Muscle of leg (tissue), 11 donors: Measurements from ENCODE around the gene ZNF367. TPM values are rescaled to one million over a fixed set of nuclear protein-coding genes. Genes with fewer than 3 reads are reported as not detected.
"Not testable (repeated sequence)": the region's sequence is repeated elsewhere in the genome, so short reads cannot be mapped to it uniquely, and the experiment has no call there.

ENCODE experiments used
- DNase-seq: peaks from one replicate; pipeline ENCODE4 v3.0.0; 2013
- H3K27ac ChIP-seq: one replicate; pipeline ENCODE4 v1.5.1; 2013; ENCODE audit warnings: mild to moderate bottlenecking, low read length, control low read depth
- H3K27me3 ChIP-seq: one replicate; pipeline ENCODE4 v1.6.1; 2013; ENCODE audit warnings: low read length; ENCODE audit not compliant: control insufficient read depth, insufficient read depth
- H3K36me3 ChIP-seq: one replicate; pipeline ENCODE4 v1.6.1; 2013; ENCODE audit warnings: low read length; ENCODE audit not compliant: control insufficient read depth, insufficient read depth
- H3K4me1 ChIP-seq: one replicate; pipeline ENCODE4 v1.6.1; 2013; ENCODE audit warnings: low read length; ENCODE audit not compliant: control insufficient read depth, insufficient read depth
- H3K4me3 ChIP-seq: one replicate; pipeline ENCODE4 v1.5.1; 2013; ENCODE audit warnings: low read length, control low read depth
- H3K9me3 ChIP-seq: replicated peaks from 2 replicates; pipeline ENCODE4 v1.6.1; 2013; ENCODE audit warnings: low read depth, low read length; ENCODE audit not compliant: control insufficient read depth
- WGBS: methylation state at CpG from one replicate; pipeline ENCODE4 v1.1.5; 2013; ENCODE audit warnings: missing lambda C conversion rate; ENCODE audit not compliant: insufficient coverage; 5-methylcytosine and 5-hydroxymethylcytosine counted together
- polyA plus RNA-seq, 8 donors: library from polyadenylated mRNA; unstranded; fragments of 120-200 nt; gene quantifications; one replicate each; pipeline versions ENCODE4 v1.2.1 to v1.2.3, GENCODE V29; 2013; ENCODE audit warnings: inconsistent platforms in 1 of 8, low replicate concordance in 1 of 8; ENCODE audit not compliant: insufficient read length in 8 of 8, insufficient read depth in 1 of 8
- total RNA-seq: library from RNA; stranded (reverse); fragments of 120-200 nt; gene quantifications from one replicate; pipeline ENCODE4 v1.2.4, GENCODE V29; 2013

Gene ZNF367
- total and polyA plus RNA-seq, 9 donors, result 5.8 to 9.8 (median 7.5) TPM

DNA sequence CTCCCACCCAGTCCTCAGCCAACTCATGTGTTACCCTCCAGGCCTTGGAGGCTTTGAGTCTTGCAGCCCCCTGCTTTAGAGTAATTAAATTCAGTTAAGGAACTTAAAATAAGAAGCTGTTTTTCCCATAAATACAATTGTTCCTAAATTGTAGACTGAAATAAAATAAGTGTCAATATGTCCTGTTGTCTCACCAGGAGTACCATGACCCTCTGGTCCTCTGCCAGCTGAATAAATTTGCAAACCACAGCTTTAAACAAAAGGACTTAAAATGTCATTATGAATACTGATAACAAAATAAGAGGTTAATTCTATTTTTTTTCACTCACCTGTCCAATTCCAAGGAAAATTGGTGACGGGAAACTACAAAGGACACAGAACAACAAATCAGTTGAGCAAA, 50.2 kb downstream of the ZNF367 start:
- no peak for DNase-seq
- whole genome bisulfite sequencing, result no CpG with 5 or more reads among the region's 1 CpG
- H3K9me3 ChIP-seq, result no peaks in the 10 kb centered on the region

DNA sequence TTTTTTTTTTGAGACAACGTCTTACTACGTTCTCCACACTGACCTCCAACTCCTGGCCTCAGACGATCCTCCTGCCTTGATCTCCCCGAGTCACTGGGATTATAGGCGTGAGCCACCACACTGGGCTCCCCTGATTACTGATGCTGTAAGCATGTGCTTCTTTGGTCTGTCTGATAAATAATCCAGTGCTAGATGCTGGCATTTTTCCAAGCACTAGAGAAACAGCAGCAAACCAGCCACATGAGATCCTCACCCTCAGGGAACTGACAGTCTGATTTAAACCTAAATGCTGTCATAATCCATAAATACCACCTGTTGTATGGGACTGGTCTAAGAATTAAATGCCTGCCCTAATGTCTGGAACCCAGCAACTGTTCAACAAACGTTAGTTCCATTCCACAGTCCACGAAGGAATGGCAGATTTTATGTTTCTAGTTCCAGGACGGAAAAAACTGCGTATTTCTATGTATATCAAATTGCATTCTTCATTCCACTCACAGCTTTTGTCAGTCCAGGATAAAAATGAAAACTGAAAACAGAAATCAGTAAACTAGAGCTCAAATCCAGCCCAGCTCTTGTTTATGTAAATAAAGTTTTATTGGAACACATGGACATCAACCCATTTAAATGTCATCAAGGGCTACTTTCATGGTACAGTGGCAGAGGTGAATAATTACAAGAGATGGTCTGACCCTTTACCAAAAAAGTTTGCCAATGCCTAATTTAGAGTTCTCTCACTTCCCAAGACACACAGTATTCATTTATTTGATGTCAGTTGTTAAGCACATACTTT, 54.8 kb downstream of the ZNF367 start:
- H3K9me3 ChIP-seq, result no peaks in the 10 kb centered on the region
- WGBS, result 80% methylated on average over 1 of the region's 9 CpGs

More for the DNA sequence above, 50.2 kb downstream of the ZNF367 start:
- Histone ChIP-seq H3K36me3 (peaks cover 7% of the 10 kb centered on the region), H3K4me3 (no peak overlapping the region), H3K4me1 (no peaks in the 10 kb centered on the region), H3K27ac (no peak overlapping the region), H3K27me3 (no peaks in the 10 kb centered on the region)

DNA sequence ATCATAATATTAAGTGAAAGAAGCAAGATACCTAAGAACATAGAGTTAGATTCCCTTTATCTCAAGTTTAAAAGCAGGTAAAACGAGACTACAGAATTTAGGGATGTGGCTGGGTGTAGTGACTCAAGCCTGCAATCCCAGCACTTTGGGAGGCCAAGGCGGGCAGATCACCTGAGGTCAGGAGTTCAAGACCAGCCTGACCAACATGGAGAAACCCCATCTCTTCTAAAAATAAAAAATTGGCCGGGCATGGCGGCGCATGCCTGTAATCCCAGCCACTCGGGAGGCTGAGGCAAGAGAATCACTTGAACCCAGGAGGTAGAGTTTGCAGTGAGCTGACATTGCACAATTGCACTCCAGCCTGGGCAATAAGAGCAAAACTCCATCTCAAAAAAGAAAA, 56.1 kb downstream of the ZNF367 start:
- H3K27me3 ChIP-seq, H3K9me3 ChIP-seq, H3K4me3 ChIP-seq, H3K27ac ChIP-seq, H3K4me1 ChIP-seq, DNase-seq, H3K36me3 ChIP-seq: not testable (repeated sequence)
- 90% methylated on average over 4 of the region's 6 CpGs for WGBS

More for the DNA sequence above, 54.8 kb downstream of the ZNF367 start:
- H3K4me3 ChIP-seq, result no peak overlapping the region
- H3K27ac ChIP-seq, result no peak overlapping the region
- no peaks in the 10 kb centered on the region for H3K27me3 ChIP-seq
- no peaks in the 10 kb centered on the region for H3K4me1 ChIP-seq
- DNase-seq, result no peak
- peaks cover 7% of the 10 kb centered on the region for H3K36me3 ChIP-seq

DNA sequence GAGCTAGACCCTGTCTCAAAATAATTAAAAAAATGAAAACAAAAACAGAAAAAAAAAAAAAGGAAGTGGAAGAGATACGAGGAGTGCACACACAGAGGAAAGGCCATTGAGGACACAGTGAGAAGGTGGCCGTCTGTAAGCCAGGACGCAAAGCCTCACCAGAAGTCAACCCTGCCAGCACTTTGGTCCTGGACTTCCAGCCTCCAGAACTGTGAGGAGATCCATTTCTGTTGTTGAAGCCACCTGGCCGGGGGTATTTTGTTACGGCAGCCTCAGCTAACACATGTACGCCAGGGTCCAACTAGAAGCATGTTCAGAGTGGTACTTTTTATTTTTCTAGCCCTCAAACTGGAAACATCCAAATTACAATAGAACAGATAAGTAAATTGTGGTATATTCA, 56.5 kb downstream of the ZNF367 start:
- H3K27me3 ChIP-seq, result no peaks in the 10 kb centered on the region
- 88% methylated on average over 4 of the region's 6 CpGs for WGBS
- no peak overlapping the region for H3K27ac ChIP-seq
- no peaks in the 10 kb centered on the region for H3K4me1 ChIP-seq
- no peak overlapping the region for H3K4me3 ChIP-seq
- no peaks in the 10 kb centered on the region for H3K9me3 ChIP-seq
- DNase-seq, result no peak
- peaks cover 9% of the 10 kb centered on the region for H3K36me3 ChIP-seq

DNA sequence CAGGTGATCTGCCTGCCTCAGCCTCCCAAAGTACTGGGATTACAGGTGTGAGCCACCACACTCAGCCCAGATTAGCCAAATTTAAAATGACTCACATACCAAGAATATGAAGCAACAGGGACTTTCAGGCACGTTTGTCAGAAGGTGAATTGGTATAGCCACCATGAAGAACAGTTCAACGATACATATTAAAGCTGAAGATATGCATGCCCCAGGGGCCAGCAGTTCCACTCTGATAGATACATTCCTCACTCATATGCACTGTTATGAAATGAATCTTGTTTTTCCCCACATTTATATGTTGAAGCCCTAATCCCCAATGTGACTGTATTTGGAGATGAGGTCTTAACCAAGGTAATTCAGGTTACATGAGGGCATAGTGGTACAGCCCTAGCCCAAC, 57.2 kb downstream of the ZNF367 start:
- Histone ChIP-seq H3K27ac (no peak overlapping the region), H3K9me3 (no peaks in the 10 kb centered on the region), H3K4me1 (no peaks in the 10 kb centered on the region), H3K36me3 (peaks cover 8% of the 10 kb centered on the region), H3K27me3 (no peaks in the 10 kb centered on the region), H3K4me3 (no peak overlapping the region)
- WGBS, result no CpG with 5 or more reads among the region's 2 CpGs
- no peak for DNase-seq

DNA sequence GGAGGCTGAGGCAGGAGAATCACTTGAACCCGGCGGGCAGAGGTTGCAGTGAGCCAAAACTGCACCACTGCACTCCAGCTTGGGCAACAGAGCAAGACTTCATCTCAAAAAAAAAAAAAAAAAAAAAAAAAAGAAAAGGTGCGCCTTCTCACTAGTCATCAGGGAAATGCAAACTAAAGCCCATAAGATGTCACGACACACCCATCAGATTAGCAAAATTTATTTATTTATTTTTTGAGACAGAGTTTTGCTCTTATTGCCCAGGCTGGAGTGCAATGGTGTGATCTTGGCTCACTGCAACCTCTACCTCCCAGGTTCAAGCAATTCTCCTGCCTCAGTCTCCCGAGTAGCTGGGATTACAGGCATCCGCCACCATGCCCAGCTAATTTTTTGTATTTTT, 57.6 kb downstream of the ZNF367 start:
- H3K36me3 ChIP-seq, H3K4me3 ChIP-seq, H3K27me3 ChIP-seq, H3K27ac ChIP-seq, H3K4me1 ChIP-seq, H3K9me3 ChIP-seq, DNase-seq: not testable (repeated sequence)
- WGBS, result no CpG with 5 or more reads among the region's 6 CpGs

DNA sequence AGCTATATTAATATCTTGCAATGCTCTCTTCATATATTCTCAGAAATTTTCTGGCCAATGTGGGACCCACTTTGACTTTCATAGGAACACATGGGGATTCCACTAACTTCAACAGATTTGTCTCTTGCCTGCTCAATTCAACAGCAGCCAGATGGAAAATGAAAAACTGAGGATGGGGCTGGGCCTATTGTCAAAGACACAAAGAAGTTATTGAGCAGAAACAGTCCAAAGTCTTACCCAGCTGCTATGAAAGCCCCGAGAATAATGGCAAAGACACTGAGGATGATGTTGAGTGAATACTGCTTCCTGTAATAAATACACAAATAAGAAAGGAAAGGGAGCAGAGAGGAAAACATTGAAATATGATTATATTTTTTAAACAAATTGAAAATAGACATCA, 67.3 kb downstream of the ZNF367 start:
- Histone ChIP-seq H3K27me3 (no peaks in the 10 kb centered on the region), H3K4me3 (no peak overlapping the region), H3K9me3 (peaks cover 6% of the 10 kb centered on the region), H3K4me1 (no peaks in the 10 kb centered on the region), H3K36me3 (peaks cover 9% of the 10 kb centered on the region), H3K27ac (no peak overlapping the region)
- WGBS, result no CpG with 5 or more reads among the region's 1 CpG
- no peak for DNase-seq

DNA sequence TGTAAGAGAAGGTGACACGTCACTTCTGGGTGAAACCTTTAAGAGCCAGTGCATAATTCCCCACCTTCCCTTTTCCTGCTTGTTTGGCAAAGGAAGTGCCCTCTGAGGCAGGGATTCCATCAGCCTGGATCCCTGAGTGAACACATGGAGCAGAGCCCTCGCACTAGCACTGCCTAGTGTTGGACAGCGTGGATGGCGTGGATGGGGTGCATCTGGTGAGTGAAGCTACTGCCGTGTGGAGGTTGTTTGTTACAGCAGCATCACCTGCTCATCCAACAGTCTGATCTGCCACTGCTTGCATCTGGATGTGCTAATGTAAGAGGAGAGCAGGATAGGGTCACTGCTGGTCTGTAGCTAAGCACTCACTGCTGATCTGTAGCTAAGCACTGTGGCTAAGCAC, 69.9 kb downstream of the ZNF367 start:
- Histone ChIP-seq H3K9me3 (peaks cover 6% of the 10 kb centered on the region), H3K27me3 (no peaks in the 10 kb centered on the region), H3K4me3 (no peak overlapping the region), H3K36me3 (peaks cover 9% of the 10 kb centered on the region), H3K4me1 (peaks cover 4% of the 10 kb centered on the region), H3K27ac (no peak overlapping the region)
- DNase-seq, result no peak
- no CpG with 5 or more reads among the region's 5 CpGs for WGBS

DNA sequence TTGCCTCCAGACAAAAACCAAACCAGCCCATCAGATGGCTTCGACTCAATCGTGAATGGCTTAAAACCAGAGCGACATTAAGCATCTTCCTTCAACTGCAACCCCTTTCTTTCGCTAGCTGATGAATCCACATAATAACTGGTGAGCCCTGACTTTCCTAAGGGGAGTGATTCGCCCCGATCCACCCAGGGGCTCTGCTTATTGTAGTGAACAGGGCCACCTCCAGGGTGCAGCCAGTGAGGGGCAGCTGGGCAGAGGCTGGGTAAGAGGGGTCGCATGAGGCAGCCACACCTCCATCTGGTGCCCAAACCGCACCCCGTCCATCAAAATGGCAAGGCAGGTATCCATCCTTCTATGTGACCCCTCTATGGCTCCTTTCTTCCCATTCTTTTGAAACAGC, 72.6 kb downstream of the ZNF367 start:
- Histone ChIP-seq H3K27ac (no peak overlapping the region), H3K9me3 (peaks cover 5% of the 10 kb centered on the region), H3K27me3 (no peaks in the 10 kb centered on the region), H3K4me1 (peaks cover 4% of the 10 kb centered on the region), H3K36me3 (peaks cover 9% of the 10 kb centered on the region), H3K4me3 (no peak overlapping the region)
- no peak for DNase-seq
- 80% methylated on average over 1 of the region's 9 CpGs for WGBS

DNA sequence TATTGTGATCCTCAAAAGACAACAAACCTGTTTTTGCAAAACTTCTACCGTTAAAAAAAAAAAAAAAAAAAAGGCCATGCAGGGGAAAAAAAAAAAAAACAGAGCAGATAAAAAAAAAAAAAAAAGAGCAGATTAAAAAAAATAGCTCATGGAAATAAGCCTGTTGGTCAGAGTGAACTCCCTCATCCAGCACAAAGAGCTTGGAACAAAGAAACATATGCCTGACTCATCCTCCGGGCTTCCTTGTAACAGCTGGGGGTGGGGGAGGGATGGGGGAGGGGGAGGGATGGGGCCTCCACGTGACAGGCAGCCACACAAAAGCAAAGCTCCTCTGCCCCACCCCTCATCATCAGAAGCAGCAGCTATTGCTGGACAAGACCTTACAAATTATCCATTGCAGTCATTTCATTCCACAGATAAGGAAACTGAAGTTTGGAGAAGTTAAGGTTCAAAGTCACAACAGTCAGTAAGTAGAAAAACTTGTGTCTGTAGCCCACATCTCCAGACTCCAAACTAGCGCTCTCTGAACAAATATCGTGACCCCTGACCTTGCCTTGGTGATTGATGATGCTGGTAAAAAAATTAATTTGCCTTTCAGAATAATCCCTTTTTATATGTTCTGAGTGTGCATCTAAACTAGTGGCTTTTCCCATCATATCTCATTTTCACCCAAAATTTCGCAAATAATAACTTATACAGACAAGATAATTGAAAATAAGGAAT, 73.6 kb downstream of the ZNF367 start:
- H3K27ac ChIP-seq, result peak overlapping the region; percentile 51
- no CpG with 5 or more reads among the region's 6 CpGs for WGBS
- peak; percentile 91 for DNase-seq
- no peak overlapping the region for H3K4me3 ChIP-seq
- peaks cover 4% of the 10 kb centered on the region for H3K4me1 ChIP-seq
- no peaks in the 10 kb centered on the region for H3K27me3 ChIP-seq
- H3K36me3 ChIP-seq, result peaks cover 9% of the 10 kb centered on the region
- H3K9me3 ChIP-seq, result peaks cover 5% of the 10 kb centered on the region
